OCI-M1 (cell line): ENCODE results near the gene ANTKMT.
A peak's percentile ranks its signal among the peaks of the same experiment; 100 is the strongest.

ENCODE experiments used
- DNase-seq: peaks from one replicate; lab custom pipeline; 2025; lab: John Stamatoyannopoulos, UW

Gene ANTKMT

GRCh38 chr16:720990-721764 is at the start of gene ANTKMT:
Gene ANTKMT, plus strand, starts transcription at chr16:721146. Its CDS starts 129 bp downstream, at chr16:721275.
- DNase-seq = peak; percentile 94

GRCh38 chr16:671353-672131 is 49.4 kb upstream of the ANTKMT start:
- no peak for DNase-seq

GRCh38 chr16:672371-672770 is 48.6 kb upstream of the ANTKMT start:
- DNase-seq = no peak

- no peak for DNase-seq
These were observed 48.1 kb upstream of the ANTKMT start for GRCh38 chr16:672851-673250.

- no peak for DNase-seq
These were observed 47.5 kb upstream of the ANTKMT start for GRCh38 chr16:673399-673991.

GRCh38 chr16:674214-674881 is 46.6 kb upstream of the ANTKMT start:
- no peak for DNase-seq

GRCh38 chr16:674968-675883 is 45.7 kb upstream of the ANTKMT start, which contains the start of gene RHBDL1:
Gene RHBDL1, plus strand, starts transcription at chr16:675671. Its CDS starts 120 bp downstream, at chr16:675791.
- DNase-seq = no peak

GRCh38 chr16:675884-676564 is 44.9 kb upstream of the ANTKMT start:
- DNase-seq = no peak

GRCh38 chr16:676565-676902 is 44.4 kb upstream of the ANTKMT start:
- DNase-seq = no peak

GRCh38 chr16:676913-677312 is 44.0 kb upstream of the ANTKMT start:
- no peak for DNase-seq

GRCh38 chr16:677316-678190 is 43.4 kb upstream of the ANTKMT start:
- DNase-seq = no peak

GRCh38 chr16:678209-678857 is 42.6 kb upstream of the ANTKMT start:
- no peak for DNase-seq

- peak; percentile 80 for DNase-seq
These were observed 41.8 kb upstream of the ANTKMT start for GRCh38 chr16:678858-679813.

GRCh38 chr16:679814-680624 is 40.9 kb upstream of the ANTKMT start, which contains the start of gene STUB1:
Gene STUB1, plus strand, starts transcription at chr16:680410. Its CDS starts 116 bp downstream, at chr16:680526.
- peak; percentile 93 for DNase-seq

- DNase-seq = no peak
These were observed 40.4 kb upstream of the ANTKMT start for GRCh38 chr16:680625-680945.

- DNase-seq = peak; percentile 60
These were observed 39.8 kb upstream of the ANTKMT start for GRCh38 chr16:680967-681745.
